Right cardiac atrium (tissue), 5 donors: Measurements from ENCODE around the gene SOX6. TPM values are rescaled to one million over a fixed set of nuclear protein-coding genes. Genes with fewer than 3 reads are reported as not detected.

ENCODE experiments used
- ATAC-seq, 2 donors: fragments of 200-7000 bp; cut with Tn5 transposase; one replicate each; pipeline versions ENCODE4 v1.8.0 to v1.9.1; 2020; ENCODE audit warnings: moderate library complexity in 2 of 2, mild to moderate bottlenecking in 1 of 2
- DNase-seq, 3 donors: peaks; one replicate each; pipeline ENCODE4 v3.0.0-alpha.2; 2020
- H3K27ac ChIP-seq: one replicate; pipeline ENCODE4 v1.5.1; 2013; ENCODE audit warnings: mild to moderate bottlenecking, low read length, control low read depth, moderate library complexity
- H3K27me3 ChIP-seq: one replicate; pipeline ENCODE4 v1.6.1; 2013; ENCODE audit not compliant: control insufficient read depth, insufficient read depth
- H3K4me1 ChIP-seq: one replicate; pipeline ENCODE4 v1.6.1; 2013; ENCODE audit warnings: low read length; ENCODE audit not compliant: control insufficient read depth, insufficient read depth
- H3K4me3 ChIP-seq: one replicate; pipeline ENCODE4 v1.5.1; 2013; ENCODE audit warnings: low read length, control low read depth
- H3K9me3 ChIP-seq: one replicate; pipeline ENCODE4 v1.6.1; 2013; ENCODE audit warnings: low read length; ENCODE audit not compliant: control insufficient read depth
- whole genome bisulfite sequencing: extraction: QIAGEN DNeasy Blood & Tissue Kit; methylation state at CpG from one replicate; pipeline ENCODE4 v1.1.7; 2013; 5-methylcytosine and 5-hydroxymethylcytosine counted together
- intact Hi-C, 4 donors: fragments of 100-400 bp; cut with DNase I; formaldehyde crosslinking; loops; one replicate each; pipeline versions ENCODE4 v1.11.0 to v1.14.0; 2022 to 2023
- polyA plus RNA-seq: library from polyadenylated mRNA; stranded (reverse); fragments of 200-250 nt; gene quantifications from one replicate; pipeline ENCODE4 v1.2.3, GENCODE V29; 2013
- total RNA-seq, 4 donors: library from RNA; stranded (reverse); fragmentation: NEBNext Ultra II Directional; extraction: Animal tissue kit (Norgen Biotek cat#: 25700); gene quantifications; one replicate each; pipeline ENCODE4 v1.2.1, GENCODE V29; 2021
- donor health status: healthy with polysubstance abuse.
- donor health status: DM: no; HTN: yes; CAD: no.
- donor health status: DM: no; HTN: no; CAD: no.
- donor health status: DM: no; HTN: yes; CAD: no; lungs with severe emphysema.
- donor health status: DM: yes; HTN: yes; CAD: no.

The SOX6 gene
- total and polyA plus RNA-seq, 5 donors, result 3.3 to 26.7 (median 22.4) TPM

- no peak overlapping the region for H3K4me3 ChIP-seq
- peaks cover 1% of the 10 kb centered on the region for H3K4me1 ChIP-seq
- H3K27me3 ChIP-seq, result no peaks in the 10 kb centered on the region
- H3K27ac ChIP-seq, result no peak overlapping the region
- no peak for ATAC-seq
- intact Hi-C loops, result no loop called here
- H3K9me3 ChIP-seq, result no peaks in the 10 kb centered on the region
- DNase-seq, result no peak
- WGBS, result 86% methylated on average over 3 of the region's 3 CpGs
Measured at GRCh38 chr11:16167706-16168487, 188.4 kb downstream of the SOX6 start.

DNA sequence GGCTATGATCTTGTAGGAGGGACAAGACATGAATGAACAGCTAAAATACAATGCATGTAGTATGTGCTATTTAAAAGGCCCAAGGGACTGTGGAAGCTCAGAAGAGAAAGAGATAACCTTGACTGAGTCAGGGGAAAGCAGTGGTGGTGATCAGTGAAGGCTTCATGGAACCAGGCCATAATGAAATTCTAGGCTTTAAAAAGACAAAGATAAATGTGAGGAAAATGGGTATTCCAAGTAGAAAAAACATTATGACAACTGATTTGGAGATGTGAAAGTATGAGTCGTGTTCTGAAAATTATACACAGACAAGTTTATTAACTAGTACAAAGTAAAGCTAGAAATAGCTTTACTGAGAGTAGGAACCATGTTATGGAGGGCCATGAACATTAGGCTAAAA lies 189.8 kb downstream of the SOX6 start:
- no peaks in the 10 kb centered on the region for H3K9me3 ChIP-seq
- no peak overlapping the region for H3K4me3 ChIP-seq
- no peak overlapping the region for H3K27ac ChIP-seq
- DNase-seq, result no peak
- 72% methylated on average over 1 of the region's 1 CpG for WGBS
- intact Hi-C loops, result no loop called here
- ATAC-seq, result no peak
- no peaks in the 10 kb centered on the region for H3K27me3 ChIP-seq
- peaks cover 1% of the 10 kb centered on the region for H3K4me1 ChIP-seq

GRCh38 chr11:16160146-16160545 lies 196.2 kb downstream of the SOX6 start:
- Histone ChIP-seq H3K27me3 (no peaks in the 10 kb centered on the region), H3K4me3 (no peak overlapping the region), H3K9me3 (no peaks in the 10 kb centered on the region), H3K4me1 (no peaks in the 10 kb centered on the region), H3K27ac (no peak overlapping the region)
- DNase-seq (no peak), ATAC-seq (no peak)
- 94% methylated on average over 1 of the region's 1 CpG for WGBS
- intact Hi-C loops, result no loop called here

DNA sequence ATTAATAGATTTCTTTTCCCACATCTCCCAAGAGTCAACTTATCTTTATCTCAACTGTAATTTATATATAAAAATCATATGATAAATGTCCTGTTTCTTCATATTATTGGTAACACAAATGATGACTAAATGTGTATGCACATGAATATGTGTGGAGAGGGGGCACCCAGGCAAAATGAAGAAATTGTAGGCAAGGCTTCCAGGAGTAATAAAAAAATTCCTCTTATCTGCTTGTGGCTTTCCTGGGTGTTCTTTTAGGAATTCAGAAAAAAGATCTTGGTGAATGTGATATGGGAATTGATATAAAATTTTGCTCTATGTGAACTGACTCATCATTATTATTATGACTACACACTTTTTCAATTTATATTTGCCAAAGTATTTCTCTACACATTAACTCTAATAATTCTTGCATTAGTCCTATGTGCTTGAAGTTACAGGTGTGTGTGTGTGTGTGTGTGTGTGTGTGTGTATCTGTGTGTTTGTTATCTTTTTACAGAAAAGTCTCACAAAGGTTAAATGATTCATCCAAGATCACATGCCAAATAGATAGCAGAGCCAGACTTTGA lies 197.8 kb downstream of the SOX6 start:
- H3K9me3 ChIP-seq, result no peaks in the 10 kb centered on the region
- H3K27me3 ChIP-seq, result no peaks in the 10 kb centered on the region
- no peak overlapping the region for H3K4me3 ChIP-seq
- intact Hi-C loops, result no loop called here
- no peaks in the 10 kb centered on the region for H3K4me1 ChIP-seq
- no peak overlapping the region for H3K27ac ChIP-seq
- DNase-seq (no peak), ATAC-seq (no peak)

DNA sequence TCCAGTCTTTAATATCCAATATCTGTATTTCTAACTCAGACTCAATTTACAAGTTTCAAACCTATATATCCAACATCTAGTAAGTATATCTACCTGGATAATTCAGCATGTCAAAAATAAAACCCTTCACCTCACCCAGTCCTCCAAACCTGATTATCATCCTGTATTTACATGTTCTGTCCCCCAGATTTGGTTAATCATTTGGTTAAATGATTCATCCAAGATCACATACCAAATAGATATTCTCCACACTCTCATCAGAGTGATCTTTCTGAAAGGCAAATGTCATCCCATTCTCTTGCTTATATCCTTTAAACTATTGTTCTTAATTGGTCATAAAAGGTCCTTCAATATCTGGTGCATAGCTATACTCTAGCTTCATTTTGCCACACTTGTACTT lies 199.0 kb downstream of the SOX6 start:
- H3K27me3 ChIP-seq, result no peaks in the 10 kb centered on the region
- DNase-seq (no peak), ATAC-seq (no peak)
- no peaks in the 10 kb centered on the region for H3K4me1 ChIP-seq
- H3K4me3 ChIP-seq, result no peak overlapping the region
- intact Hi-C loops, result no loop called here
- no peak overlapping the region for H3K27ac ChIP-seq
- no peaks in the 10 kb centered on the region for H3K9me3 ChIP-seq

DNA sequence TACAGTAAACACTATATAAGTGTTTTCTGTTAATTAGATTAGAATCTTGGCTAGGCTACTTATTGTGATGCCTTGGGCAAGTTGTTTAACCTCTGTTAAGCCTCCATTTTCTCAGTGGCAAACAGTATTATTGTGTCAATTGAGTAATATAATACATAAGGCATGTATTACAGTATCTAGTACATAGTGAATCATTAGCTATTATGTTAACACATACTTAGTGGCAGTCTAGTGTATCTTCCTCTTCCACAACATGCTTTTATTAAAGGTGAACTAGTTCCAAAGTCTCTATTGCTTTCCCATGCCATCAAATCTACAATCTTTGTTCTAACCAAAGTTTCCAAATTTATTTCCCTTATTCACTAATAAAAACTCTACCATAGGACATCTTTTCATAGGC lies 200.9 kb downstream of the SOX6 start:
- intact Hi-C loops, result no loop called here
- H3K27ac ChIP-seq, result no peak overlapping the region
- DNase-seq (no peak), ATAC-seq (no peak)
- no peaks in the 10 kb centered on the region for H3K9me3 ChIP-seq
- no peaks in the 10 kb centered on the region for H3K27me3 ChIP-seq
- no peak overlapping the region for H3K4me3 ChIP-seq
- no peaks in the 10 kb centered on the region for H3K4me1 ChIP-seq

- Histone ChIP-seq H3K4me3 (no peak overlapping the region), H3K4me1 (no peaks in the 10 kb centered on the region), H3K9me3 (no peaks in the 10 kb centered on the region), H3K27ac (no peak overlapping the region), H3K27me3 (no peaks in the 10 kb centered on the region)
- ATAC-seq (no peak), DNase-seq (no peak)
- intact Hi-C loops, result no loop called here
- WGBS, result 86% methylated on average over 4 of the region's 4 CpGs
Measured at GRCh38 chr11:16154715-16155396, 201.5 kb downstream of the SOX6 start.

GRCh38 chr11:16153951-16154350 lies 202.4 kb downstream of the SOX6 start:
- 64% methylated on average over 2 of the region's 2 CpGs for WGBS
- Histone ChIP-seq H3K27me3 (no peaks in the 10 kb centered on the region), H3K4me1 (peaks cover 1% of the 10 kb centered on the region), H3K4me3 (no peak overlapping the region), H3K27ac (no peak overlapping the region), H3K9me3 (no peaks in the 10 kb centered on the region)
- intact Hi-C loops, result no loop called here
- DNase-seq, result no peak
- no peak for ATAC-seq

GRCh38 chr11:16151138-16151537 lies 205.2 kb downstream of the SOX6 start:
- no peak overlapping the region for H3K4me3 ChIP-seq
- peaks cover 1% of the 10 kb centered on the region for H3K4me1 ChIP-seq
- intact Hi-C loops, result no loop called here
- no peaks in the 10 kb centered on the region for H3K9me3 ChIP-seq
- WGBS, result 88% methylated on average over 6 of the region's 6 CpGs
- H3K27ac ChIP-seq, result no peak overlapping the region
- no peaks in the 10 kb centered on the region for H3K27me3 ChIP-seq
- ATAC-seq (no peak), DNase-seq (no peak)

DNA sequence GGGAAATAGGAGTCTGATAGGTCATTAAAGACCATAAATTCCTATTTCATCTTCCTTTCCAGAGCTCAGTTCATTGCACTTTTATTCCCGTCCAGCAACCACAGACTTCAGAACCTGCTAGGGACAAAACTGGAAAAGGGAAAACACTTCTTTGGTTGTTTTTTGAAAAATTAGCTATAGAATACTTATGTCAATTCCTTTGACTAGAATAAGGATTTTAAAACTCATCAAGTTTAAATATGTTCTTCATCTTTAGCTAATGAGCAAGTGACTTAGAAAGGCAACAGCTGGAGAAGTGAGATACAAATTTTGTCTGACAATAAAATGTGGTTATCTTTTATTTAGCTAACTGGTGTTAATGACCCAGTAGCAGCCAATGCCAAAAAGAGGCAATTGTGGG lies 206.9 kb downstream of the SOX6 start:
- Histone ChIP-seq H3K9me3 (no peaks in the 10 kb centered on the region), H3K27me3 (no peaks in the 10 kb centered on the region), H3K27ac (no peak overlapping the region), H3K4me1 (peaks cover 1% of the 10 kb centered on the region), H3K4me3 (no peak overlapping the region)
- DNase-seq, result no peak
- WGBS, result 51% methylated on average over 1 of the region's 1 CpG
- intact Hi-C loops, result no loop called here
- no peak for ATAC-seq

DNA sequence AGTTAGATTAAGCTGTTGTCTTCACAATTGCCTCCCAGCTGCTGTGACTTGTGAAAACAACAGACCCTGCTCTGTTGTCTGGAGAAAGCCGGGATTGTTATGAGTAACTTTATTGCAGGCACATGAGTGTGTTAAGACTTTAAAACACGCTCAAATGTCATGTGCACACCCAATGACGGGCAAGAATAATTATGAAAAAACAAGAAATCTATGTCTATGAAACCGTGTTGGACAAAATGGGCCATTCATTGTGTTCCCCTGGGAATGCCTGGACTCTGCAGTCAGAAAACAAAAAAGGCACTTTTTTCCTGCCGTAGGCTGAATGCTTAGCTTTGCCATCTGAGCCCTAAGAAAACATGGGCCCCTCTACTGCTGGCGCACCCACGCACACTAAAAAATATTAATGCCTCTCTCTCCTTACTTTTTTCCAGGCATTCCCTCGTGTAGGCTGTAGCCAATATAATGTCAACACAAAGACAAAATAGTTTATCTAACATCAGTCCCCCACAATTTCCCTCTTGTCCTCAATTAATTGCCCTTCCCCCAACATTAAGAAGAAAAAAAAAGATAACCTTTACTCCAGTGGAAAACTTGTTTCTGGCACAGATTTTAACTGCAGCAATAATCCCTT lies 207.9 kb downstream of the SOX6 start:
- intact Hi-C loops, result no loop called here
- Histone ChIP-seq H3K4me3 (no peak overlapping the region), H3K9me3 (no peaks in the 10 kb centered on the region), H3K4me1 (peaks cover 1% of the 10 kb centered on the region), H3K27me3 (no peaks in the 10 kb centered on the region), H3K27ac (peak overlapping the region; percentile 13)
- ATAC-seq (peak; percentile 80 to 87), DNase-seq (peak; percentile 22 to 48 (median 27))
- WGBS, result 30% methylated on average over 8 of the region's 8 CpGs
